HAP-1 (cell line): ENCODE data around the gene PLCXD3.
"Not testable (repeated sequence)": the region's sequence is repeated elsewhere in the genome, so short reads cannot be mapped to it uniquely, and the experiment has no call there.

Source experiments
- DNase-seq, 2 experiments: peaks; one replicate each; pipeline ENCODE4 v3.0.0-alpha.2; 2016 to 2020; ENCODE audit warnings: low spot score in 2 of 2
- H3K27me3 ChIP-seq: fragments of 250-450 bp; sonication (Bioruptor Pico); 2 replicates; pipeline ENCODE4 v1.5.1; 2020; ENCODE audit warnings: low read depth, mild to moderate bottlenecking, moderate library complexity
- H3K36me3 ChIP-seq: fragments of 250-450 bp; sonication (Bioruptor Pico); replicated peaks from 2 replicates; pipeline ENCODE4 v1.5.1; 2020; ENCODE audit warnings: mild to moderate bottlenecking
- H3K4me1 ChIP-seq: fragments of 250-450 bp; sonication (Bioruptor Pico); 2 replicates; pipeline ENCODE4 v1.5.1; 2020; ENCODE audit warnings: mild to moderate bottlenecking
- H3K4me3 ChIP-seq: fragments of 250-450 bp; sonication (Bioruptor Pico); 2 replicates; pipeline ENCODE4 v1.5.1; 2020; ENCODE audit warnings: mild to moderate bottlenecking, moderate library complexity
- H3K9me3 ChIP-seq: fragments of 250-450 bp; sonication (Bioruptor Pico); 2 replicates; pipeline ENCODE4 v1.5.1; 2020; ENCODE audit warnings: mild to moderate bottlenecking, moderate library complexity
- in situ Hi-C: fragments of 300-500 bp; cut with MboI; formaldehyde crosslinking; loops from 3 replicates; pipeline ENCODE4 v1.14.3; 2020; ENCODE audit warnings: low sequenced_read_pairs, inconsistent platforms, mixed read lengths

PLCXD3 gene

DNA sequence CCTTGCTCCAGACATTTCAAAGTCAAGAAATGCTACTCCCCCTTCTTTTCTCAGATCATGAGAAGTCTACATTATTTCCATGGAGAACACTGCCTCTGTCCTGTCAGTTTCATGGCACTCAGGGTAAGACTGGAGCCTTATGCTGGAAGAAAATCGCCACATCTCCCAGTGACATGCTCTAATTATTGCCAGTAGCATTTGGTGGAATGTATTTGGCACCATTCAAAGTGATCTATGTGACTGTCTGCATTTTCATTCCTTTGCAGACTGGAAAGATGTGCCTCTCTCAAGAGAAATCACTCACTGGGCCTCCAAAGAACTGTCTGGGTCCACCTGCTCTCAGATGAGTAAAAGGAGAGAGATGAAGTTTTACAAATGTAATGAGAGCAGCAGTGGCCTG, 840 bp upstream of the PLCXD3 start:
- no peak overlapping the region for H3K4me3 ChIP-seq
- H3K4me1 ChIP-seq = no peaks in the 10 kb centered on the region
- no peaks in the 10 kb centered on the region for H3K36me3 ChIP-seq
- in situ Hi-C loops = no loop called here
- no peak for DNase-seq
- no peaks in the 10 kb centered on the region for H3K27me3 ChIP-seq
- no peaks in the 10 kb centered on the region for H3K9me3 ChIP-seq

DNA sequence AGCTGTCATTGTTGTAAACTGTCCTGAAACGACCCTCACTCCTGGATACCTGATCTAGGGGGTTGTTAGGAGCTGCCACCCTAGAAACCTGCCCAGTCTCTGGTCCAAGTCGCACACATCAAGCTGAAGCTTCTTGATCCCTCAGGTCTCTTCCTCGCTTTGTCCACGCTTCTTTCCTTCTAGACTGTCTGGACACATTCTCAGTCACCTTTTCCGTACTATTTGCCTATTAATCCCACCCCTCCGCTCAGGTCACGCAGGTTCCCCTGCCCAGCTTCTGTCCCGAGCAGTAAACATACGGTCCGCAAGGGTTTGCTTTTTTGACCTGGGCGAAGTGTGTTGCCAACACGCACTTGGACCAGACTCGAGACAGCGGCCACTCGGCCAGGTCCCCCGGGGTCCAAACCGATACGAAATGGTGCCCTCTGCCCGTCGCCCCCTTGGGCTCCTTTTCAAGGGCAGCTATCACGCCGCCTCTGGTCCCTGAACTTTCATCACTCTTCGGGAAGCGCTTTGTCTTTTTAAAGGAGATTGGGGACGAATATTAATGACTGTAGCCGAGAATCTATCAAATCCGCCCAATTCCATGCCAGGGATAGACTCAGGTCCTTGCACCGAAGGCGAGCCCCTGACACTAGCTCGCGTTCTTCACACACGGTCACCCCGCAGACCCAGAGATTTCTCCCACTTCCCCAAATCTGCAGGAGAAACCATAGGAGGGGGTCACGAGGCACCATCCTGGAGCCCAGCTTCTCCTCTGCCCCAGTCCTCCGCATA, 814 bp downstream of the PLCXD3 start:
- in situ Hi-C loops = no loop called here
- H3K9me3 ChIP-seq = no peaks in the 10 kb centered on the region
- H3K27me3 ChIP-seq = no peaks in the 10 kb centered on the region
- no peak overlapping the region for H3K4me3 ChIP-seq
- DNase-seq = no peak
- no peaks in the 10 kb centered on the region for H3K36me3 ChIP-seq
- no peaks in the 10 kb centered on the region for H3K4me1 ChIP-seq

DNA sequence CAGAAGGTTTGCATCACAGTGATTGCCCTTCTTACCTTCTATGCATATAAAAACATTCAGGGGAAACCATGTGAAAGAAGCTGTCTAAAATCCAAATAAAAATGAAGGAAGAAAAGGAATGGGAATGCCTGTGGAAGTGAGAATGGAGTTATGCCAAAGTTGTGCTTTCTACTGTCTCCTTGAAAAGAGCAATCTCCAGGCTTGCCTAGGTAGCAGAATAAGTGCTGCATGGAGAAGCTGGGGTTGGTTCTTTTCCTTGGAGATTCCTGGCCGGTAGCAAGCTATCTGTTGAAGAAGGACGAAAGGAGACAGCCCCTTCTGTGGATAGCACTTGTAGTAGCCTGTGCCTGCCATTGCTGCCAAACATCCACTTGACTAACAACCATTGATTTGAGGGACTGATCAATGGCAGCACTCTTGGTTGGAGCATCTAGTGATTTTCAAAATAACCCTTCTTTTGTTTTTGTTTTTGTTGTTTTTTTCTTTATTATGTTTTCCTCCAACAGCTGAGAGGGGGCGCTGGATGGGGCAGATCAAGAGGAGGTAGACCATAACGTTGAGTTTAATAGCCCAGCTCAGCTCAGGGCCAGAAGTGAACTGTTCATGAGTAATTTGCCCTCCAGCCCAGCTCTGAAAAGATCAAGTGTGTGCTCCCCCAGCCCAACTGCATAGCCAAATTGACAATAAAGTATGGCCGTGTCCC, 1.6 kb downstream of the PLCXD3 start:
- in situ Hi-C loops = no loop called here
- H3K9me3 ChIP-seq = no peaks in the 10 kb centered on the region
- H3K4me1 ChIP-seq = no peaks in the 10 kb centered on the region
- no peaks in the 10 kb centered on the region for H3K27me3 ChIP-seq
- DNase-seq = no peak
- no peak overlapping the region for H3K4me3 ChIP-seq
- H3K36me3 ChIP-seq = no peaks in the 10 kb centered on the region

DNA sequence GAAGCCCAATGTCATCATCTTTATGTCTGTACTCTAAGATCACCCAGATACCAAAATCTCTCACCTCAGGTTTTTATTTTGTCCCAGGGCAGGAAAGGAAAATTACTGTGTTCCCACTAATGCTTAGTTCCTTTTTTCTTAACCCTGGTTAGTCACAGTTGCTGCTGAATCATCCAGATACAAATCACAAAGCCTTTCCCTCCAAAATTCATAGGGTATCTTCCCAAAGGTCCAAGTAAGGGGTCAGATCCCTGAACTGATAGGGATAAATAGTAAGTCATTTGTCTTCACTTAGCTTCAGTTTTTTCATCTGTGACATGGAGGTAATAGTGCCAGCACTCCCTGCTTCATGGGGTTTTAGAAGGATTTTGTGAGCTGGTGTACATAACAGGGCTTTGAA, 2.2 kb downstream of the PLCXD3 start:
- H3K27me3 ChIP-seq = no peaks in the 10 kb centered on the region
- H3K36me3 ChIP-seq = no peaks in the 10 kb centered on the region
- DNase-seq = no peak
- H3K9me3 ChIP-seq = no peaks in the 10 kb centered on the region
- no peaks in the 10 kb centered on the region for H3K4me1 ChIP-seq
- in situ Hi-C loops = no loop called here
- no peak overlapping the region for H3K4me3 ChIP-seq

DNA sequence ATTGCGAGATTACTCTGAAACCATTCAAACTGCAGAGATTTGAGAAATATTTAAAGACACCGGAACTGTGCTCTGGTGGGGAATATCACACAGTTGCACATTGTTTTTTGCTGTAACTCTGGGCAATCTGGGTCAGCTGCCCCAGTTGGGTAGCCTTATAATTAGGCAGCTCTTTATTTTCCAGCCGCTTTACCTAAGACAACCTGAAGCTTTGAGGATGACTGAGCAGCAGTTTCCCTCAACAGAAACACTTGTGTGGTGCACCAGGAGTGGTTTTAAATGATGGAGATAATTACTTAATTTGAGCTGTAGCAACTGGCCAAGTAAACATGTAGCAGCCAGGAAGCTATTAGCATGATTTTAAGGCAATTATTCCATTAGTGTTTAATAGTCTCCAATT, 2.9 kb downstream of the PLCXD3 start:
- no peaks in the 10 kb centered on the region for H3K27me3 ChIP-seq
- in situ Hi-C loops = no loop called here
- H3K9me3 ChIP-seq = no peaks in the 10 kb centered on the region

DNA sequence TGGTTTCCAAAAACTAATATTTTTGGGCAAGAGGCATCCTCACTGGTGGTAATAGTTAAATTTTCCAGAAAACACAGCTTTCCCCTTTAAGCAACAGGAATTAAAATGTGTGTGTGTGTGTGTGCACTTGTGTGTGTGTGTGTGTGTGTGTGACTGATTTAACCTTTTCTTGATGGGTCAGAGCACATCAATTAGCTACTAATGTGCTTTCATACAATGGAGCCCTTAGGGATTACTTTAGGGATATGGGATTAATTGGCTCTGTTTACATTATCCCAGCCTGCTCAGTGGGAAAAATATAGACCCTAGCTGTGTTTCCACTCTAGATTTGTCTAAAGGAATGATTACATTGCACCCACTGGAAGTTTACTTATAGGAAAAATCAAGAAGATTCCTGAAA, 6.5 kb downstream of the PLCXD3 start:
- in situ Hi-C loops = no loop called here
- no peaks in the 10 kb centered on the region for H3K27me3 ChIP-seq
- DNase-seq = no peak
- H3K36me3 ChIP-seq = no peaks in the 10 kb centered on the region
- no peak overlapping the region for H3K4me3 ChIP-seq
- H3K9me3 ChIP-seq = no peaks in the 10 kb centered on the region
- no peaks in the 10 kb centered on the region for H3K4me1 ChIP-seq

More for the DNA sequence above, 2.9 kb downstream of the PLCXD3 start:
- Histone ChIP-seq H3K4me1 (no peaks in the 10 kb centered on the region), H3K36me3 (no peaks in the 10 kb centered on the region), H3K4me3 (no peak overlapping the region)
- DNase-seq = no peak

DNA sequence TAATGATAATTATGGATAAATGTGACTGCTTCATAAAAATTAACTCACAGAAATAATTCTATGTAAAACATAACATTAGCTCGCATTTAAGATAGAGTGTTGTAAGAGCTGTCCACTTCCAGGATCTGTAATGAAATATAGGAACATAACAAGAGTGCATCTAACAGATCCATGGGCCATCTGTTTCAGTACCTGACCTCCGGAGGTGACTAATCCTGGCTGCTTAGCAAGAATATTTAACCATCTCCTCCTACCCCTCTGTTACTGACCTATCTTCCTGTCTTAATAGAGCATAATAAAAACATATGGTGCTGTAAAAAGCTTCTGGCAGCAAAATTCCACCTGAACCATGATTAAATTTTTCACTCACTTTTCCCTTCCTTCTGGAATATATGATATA, 7.1 kb downstream of the PLCXD3 start:
- no peak for DNase-seq
- Histone ChIP-seq H3K4me1 (no peaks in the 10 kb centered on the region), H3K4me3 (no peak overlapping the region), H3K36me3 (no peaks in the 10 kb centered on the region), H3K27me3 (no peaks in the 10 kb centered on the region; the same call in 1 of the 2 replicates), H3K9me3 (no peaks in the 10 kb centered on the region)
- in situ Hi-C loops = no loop called here

DNA sequence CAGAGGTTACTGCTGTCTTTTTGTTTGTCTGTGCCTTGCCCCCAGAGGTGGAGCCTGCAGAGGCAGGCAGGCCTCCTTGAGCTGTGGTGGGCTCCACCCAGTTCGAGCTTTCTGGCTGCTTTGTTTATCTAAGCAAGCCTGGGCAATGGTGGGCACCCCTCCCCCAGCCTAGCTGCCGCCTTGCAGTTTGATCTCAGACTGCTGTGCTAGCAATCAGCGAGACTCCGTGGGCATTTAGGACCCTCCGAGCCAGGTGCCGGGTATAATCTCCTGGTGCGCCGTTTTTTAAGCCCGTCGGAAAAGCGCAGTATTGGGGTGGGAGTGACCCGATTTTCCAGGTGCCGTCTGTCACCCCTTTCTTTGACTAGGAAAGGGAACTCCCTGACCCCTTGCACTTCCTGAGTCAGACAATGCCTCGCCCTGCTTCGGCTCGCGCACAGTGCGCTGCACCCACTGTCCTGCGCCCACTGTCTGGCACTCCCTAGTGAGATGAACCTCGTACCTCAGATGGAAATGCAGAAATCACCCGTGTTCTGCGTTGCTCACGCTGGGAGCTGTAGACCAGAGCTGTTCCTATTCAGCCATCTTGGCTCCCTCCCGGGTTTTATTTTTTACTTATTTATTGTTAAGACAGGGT, 16.8 kb downstream of the PLCXD3 start:
- H3K4me1 ChIP-seq, H3K27me3 ChIP-seq, H3K9me3 ChIP-seq, H3K36me3 ChIP-seq, in situ Hi-C loops, DNase-seq, H3K4me3 ChIP-seq: not testable (repeated sequence)

DNA sequence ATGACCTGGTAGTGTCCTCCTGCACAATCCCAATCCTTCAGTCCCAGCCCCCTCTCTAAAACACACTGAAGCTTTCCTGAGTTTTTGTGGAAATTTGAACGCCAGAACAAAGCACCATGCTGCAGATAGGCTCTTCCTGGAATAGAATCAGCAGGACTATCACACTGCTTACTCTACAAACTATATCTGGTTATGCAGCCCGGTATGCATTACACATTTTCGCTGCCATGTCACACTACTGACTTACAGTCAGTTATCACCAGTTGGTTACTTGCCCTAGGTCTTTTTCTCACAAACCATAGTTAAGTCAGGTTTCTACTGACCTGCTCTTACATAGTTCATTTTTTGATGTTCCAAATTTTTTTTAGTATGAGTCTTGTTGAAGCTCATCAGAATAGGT, 24.9 kb downstream of the PLCXD3 start:
- no peak for DNase-seq
- Histone ChIP-seq H3K9me3 (no peaks in the 10 kb centered on the region), H3K36me3 (no peaks in the 10 kb centered on the region), H3K4me1 (no peaks in the 10 kb centered on the region), H3K27me3 (no peaks in the 10 kb centered on the region), H3K4me3 (no peak overlapping the region)
- in situ Hi-C loops = no loop called here

DNA sequence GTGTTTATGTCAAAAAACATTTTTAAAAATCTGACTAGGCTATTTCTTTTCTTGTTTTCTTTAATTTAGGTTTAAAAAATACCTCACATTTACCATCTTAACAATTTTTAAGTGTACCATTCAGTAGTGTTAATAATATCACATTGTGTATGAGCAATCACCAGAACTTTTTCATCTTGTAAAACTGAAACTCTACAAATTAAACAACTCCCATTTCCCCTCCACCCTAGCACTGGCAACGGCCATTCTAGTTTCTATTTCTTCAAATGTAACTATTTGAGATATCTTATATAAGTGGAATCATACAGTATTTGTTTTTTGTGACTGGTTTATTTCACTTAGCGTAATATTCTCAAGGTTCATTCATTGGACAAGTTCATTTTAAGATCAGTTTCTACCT, 27.7 kb downstream of the PLCXD3 start:
- in situ Hi-C loops = no loop called here
- no peaks in the 10 kb centered on the region for H3K4me1 ChIP-seq

DNA sequence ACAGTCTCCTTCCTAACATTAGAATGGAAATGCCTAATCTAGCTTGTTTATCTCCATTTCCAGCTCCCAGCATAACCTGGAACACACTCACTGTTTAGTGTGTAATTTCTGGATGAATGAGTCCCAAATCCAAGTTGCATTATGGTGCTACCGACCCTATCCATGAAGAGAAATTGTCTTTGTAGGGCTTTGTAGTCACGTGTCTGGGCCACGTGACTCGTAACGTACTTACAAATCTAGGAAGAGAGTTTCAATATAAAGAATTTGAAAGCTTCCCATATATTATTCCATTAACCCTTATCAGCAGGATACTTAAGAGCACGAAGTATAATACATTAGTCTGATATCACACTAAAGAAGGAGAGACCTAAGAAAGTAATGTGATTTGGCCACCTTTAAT, 28.2 kb downstream of the PLCXD3 start:
- Histone ChIP-seq H3K4me1 (no peaks in the 10 kb centered on the region), H3K4me3 (no peak overlapping the region), H3K9me3 (no peaks in the 10 kb centered on the region), H3K27me3 (no peaks in the 10 kb centered on the region), H3K36me3 (no peaks in the 10 kb centered on the region)
- no peak for DNase-seq
- in situ Hi-C loops = no loop called here

More for the DNA sequence above, 27.7 kb downstream of the PLCXD3 start:
- H3K4me3 ChIP-seq = no peak overlapping the region
- no peaks in the 10 kb centered on the region for H3K27me3 ChIP-seq
- no peaks in the 10 kb centered on the region for H3K36me3 ChIP-seq
- no peak for DNase-seq
- no peaks in the 10 kb centered on the region for H3K9me3 ChIP-seq

DNA sequence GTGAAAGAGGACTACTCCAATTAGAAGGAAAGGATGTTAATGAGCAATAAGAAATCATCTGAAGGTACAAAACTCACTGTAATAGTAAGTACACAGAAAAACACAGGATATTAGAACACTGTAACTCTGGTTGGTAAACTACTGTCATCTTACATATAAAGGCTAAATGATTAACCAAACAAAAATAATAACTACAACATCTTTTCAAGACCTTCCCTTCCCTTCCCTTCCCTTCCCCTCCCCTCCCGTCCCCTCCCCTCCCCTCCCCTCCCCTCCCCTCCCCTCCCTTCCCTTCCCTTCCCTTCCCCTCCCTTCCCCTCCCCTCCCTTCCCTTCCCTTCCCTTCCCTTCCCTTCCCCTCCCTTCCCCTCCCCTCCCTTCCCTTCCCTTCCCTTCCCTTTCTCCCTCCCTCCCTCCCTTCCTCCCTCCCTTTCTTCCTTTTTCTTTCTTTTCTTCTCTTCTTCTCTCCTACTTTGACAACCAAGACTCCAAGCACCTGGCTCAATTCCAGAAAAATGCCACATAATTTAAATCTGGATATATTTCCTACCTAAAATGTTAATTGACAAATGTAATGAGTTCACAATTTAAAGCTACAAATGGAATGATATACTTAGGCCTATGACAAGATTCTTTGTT, 38.7 kb downstream of the PLCXD3 start:
- H3K27me3 ChIP-seq, H3K4me3 ChIP-seq, H3K36me3 ChIP-seq, in situ Hi-C loops, H3K9me3 ChIP-seq, H3K4me1 ChIP-seq, DNase-seq: not testable (repeated sequence)

DNA sequence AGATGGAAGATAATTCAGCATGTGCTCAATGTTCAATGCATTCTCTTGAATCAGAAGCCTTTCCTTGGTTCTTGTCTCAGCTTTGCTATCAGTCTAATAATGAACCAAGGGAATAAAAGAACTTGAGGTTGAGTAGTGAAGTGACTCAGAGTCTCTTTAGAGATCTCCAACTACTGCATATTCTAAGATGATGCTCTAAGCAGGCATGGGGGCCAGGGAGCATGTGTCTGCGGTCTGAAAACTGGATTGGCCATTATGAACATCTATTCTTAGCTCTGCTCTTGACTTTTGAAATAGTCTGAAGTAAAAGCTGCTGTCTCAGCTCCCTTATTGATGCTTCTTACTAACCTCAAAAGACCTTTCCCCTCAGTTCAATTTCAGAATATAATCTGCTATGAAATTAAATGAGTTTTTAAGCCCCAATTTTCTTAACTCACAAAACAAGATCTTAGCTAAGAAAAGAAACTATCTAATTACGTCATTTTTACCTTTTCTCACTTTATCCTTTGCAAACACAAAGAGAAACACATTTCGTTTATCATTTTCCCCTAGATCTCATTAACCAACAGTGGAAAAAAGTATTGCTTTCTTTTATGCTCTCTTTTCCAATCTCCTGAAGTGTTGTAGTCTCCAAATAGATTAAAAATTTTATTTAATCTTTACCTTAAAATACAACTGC, 44.8 kb downstream of the PLCXD3 start:
- H3K4me3 ChIP-seq = no peak overlapping the region
- H3K36me3 ChIP-seq = no peaks in the 10 kb centered on the region
- in situ Hi-C loops = no loop called here
- no peak for DNase-seq
- no peaks in the 10 kb centered on the region for H3K9me3 ChIP-seq
- no peaks in the 10 kb centered on the region for H3K27me3 ChIP-seq
- H3K4me1 ChIP-seq = no peaks in the 10 kb centered on the region
